Measurements from ENCODE around the gene CLCN6. TPM values are rescaled to one million over a fixed set of nuclear protein-coding genes. Genes with fewer than 3 reads are reported as not detected.
A peak's percentile ranks its signal among the peaks of the same experiment; 100 is the strongest.

CLCN6 gene
- total and polyA plus RNA-seq, 2 donors (not counting 1 experiment from before 2014, with no cell fraction given), result 15.3 to 19.3 TPM

DNA sequence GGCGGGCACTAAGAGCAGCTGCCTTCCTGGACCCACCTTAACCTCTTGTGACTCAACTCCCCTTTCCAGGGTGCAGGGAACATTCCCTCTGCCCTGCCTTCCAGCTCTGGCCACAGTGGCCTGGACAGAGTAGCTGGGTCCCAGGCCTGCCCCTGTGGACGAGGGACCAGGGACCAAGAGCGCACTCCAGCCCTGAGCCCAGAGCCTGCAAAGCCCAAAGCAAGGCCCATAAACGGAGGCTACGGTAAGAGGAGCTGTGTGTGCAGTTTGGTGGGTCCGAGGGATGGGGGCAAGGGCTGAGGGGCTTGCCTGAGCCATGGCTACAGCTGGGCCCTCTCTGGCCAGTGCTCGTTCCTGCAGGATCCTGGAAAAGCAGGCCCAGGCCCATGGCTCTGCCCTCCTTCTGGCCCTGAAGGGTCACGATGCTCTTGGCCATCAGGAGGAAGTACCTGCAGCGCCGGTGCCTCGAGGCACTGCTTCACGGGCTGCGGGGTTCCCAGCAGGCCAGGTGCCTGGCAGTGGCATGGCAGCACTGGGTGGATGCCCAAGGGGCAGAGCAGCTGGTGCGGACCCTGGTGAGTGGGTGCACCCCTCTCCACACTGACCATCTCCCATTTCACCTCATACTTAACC, 18.1 kb upstream of the CLCN6 start:
- Histone ChIP-seq H3K79me2 (ENCODE audit: control insufficient read depth, insufficient read depth, low read length) (no peaks in the 10 kb centered on the region), H2AFZ (ENCODE audit: low read length) (no peak overlapping the region), H3K4me2 (ENCODE audit: extremely low read depth, insufficient read depth, low read length) (peak overlapping the region; percentile 56), H4K20me1 (ENCODE audit: control insufficient read depth, extremely low read depth, insufficient read depth, low read length) (no peaks in the 10 kb centered on the region), H3K4me1 (ENCODE audit: control insufficient read depth, extremely low read depth, insufficient read depth, low read length) (peaks cover 37% of the 10 kb centered on the region), H3K9ac (ENCODE audit: insufficient read depth, low read length) (peak overlapping the region; percentile 41), H3K36me3 (ENCODE audit: control insufficient read depth, insufficient read depth, low read length) (peaks cover 29% of the 10 kb centered on the region), H3K9me3 (ENCODE audit: control insufficient read depth, insufficient read depth, low read depth, low read length) (no peaks in the 10 kb centered on the region), H3K4me3 (replicated peaks in 1 of 4; ENCODE audit: control extremely low read depth in 1 of 4, insufficient read depth in 1 of 4, low read depth in 3 of 4, low read length in 4 of 4) (no peak overlapping the region), H3K27me3 (ENCODE audit: control insufficient read depth, insufficient read depth, low read length) (no peaks in the 10 kb centered on the region), H3K27ac (ENCODE audit: insufficient read depth, low read length) (peak overlapping the region; percentile 62)
- no peak for DNase-seq (ENCODE audit: low read depth in 2 of 2)
- no peak for TF ChIP-seq EZH2 (IDR thresholded peaks at IDR 0.05; ENCODE audit: low read length, missing control alignments)
- no peak for TF ChIP-seq CTCF (conservative IDR thresholded peaks at IDR 0.05 in 1 of 2, IDR thresholded peaks at IDR 0.05 in 1 of 2; ENCODE audit: low read depth in 1 of 2, low read length in 2 of 2)

DNA sequence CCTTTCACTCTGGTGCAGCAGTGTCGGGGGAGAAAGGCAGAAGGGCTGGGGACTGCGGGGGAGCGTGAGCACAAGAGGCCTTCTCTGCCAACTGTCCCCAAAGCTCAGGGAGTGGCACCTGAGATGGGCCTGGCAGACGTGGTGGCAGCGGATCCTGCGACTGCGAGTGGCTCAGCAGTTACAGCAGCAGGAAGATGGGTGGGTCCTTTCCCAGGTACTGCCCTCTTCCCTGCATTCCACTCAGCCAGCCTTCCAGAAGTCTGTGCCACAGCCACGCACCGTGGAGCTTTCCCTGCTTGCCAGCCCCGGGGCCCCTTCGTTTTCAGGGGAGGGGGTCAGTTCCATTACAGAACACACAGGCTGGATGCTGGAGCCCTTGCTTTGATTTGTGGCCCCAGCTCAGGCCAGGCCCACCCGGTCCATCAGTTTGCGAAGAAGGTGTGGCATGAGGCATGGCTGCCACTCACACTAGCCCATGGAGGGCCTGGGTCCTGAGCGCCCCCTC, 17.4 kb upstream of the CLCN6 start:
- DNase-seq (ENCODE audit: low read depth in 2 of 2), result no peak
- Histone ChIP-seq H3K4me2 (ENCODE audit: extremely low read depth, insufficient read depth, low read length) (no peak overlapping the region), H2AFZ (ENCODE audit: low read length) (no peak overlapping the region), H3K9ac (ENCODE audit: insufficient read depth, low read length) (no peak overlapping the region), H3K79me2 (ENCODE audit: control insufficient read depth, insufficient read depth, low read length) (no peaks in the 10 kb centered on the region), H3K36me3 (ENCODE audit: control insufficient read depth, insufficient read depth, low read length) (peaks cover 30% of the 10 kb centered on the region), H3K4me3 (replicated peaks in 1 of 4; ENCODE audit: control extremely low read depth in 1 of 4, insufficient read depth in 1 of 4, low read depth in 3 of 4, low read length in 4 of 4) (no peak overlapping the region), H3K4me1 (ENCODE audit: control insufficient read depth, extremely low read depth, insufficient read depth, low read length) (peaks cover 37% of the 10 kb centered on the region), H3K27ac (ENCODE audit: insufficient read depth, low read length) (no peak overlapping the region), H4K20me1 (ENCODE audit: control insufficient read depth, extremely low read depth, insufficient read depth, low read length) (no peaks in the 10 kb centered on the region), H3K9me3 (ENCODE audit: control insufficient read depth, insufficient read depth, low read depth, low read length) (no peaks in the 10 kb centered on the region), H3K27me3 (ENCODE audit: control insufficient read depth, insufficient read depth, low read length) (no peaks in the 10 kb centered on the region)
- TF ChIP-seq EZH2 (IDR thresholded peaks at IDR 0.05; ENCODE audit: low read length, missing control alignments), result no peak
- no peak for TF ChIP-seq CTCF (conservative IDR thresholded peaks at IDR 0.05 in 1 of 2, IDR thresholded peaks at IDR 0.05 in 1 of 2; ENCODE audit: low read depth in 1 of 2, low read length in 2 of 2)

- H3K79me2 ChIP-seq (ENCODE audit: control insufficient read depth, insufficient read depth, low read length), result no peaks in the 10 kb centered on the region
- H3K4me3 ChIP-seq (replicated peaks in 1 of 4; ENCODE audit: control extremely low read depth in 1 of 4, insufficient read depth in 1 of 4, low read depth in 3 of 4, low read length in 4 of 4), result no peak overlapping the region
- H3K27ac ChIP-seq (ENCODE audit: insufficient read depth, low read length), result peak overlapping the region; percentile 96
- H3K4me1 ChIP-seq (ENCODE audit: control insufficient read depth, extremely low read depth, insufficient read depth, low read length), result peaks cover 37% of the 10 kb centered on the region
- H3K9me3 ChIP-seq (ENCODE audit: control insufficient read depth, insufficient read depth, low read depth, low read length), result no peaks in the 10 kb centered on the region
- no peak overlapping the region for H3K4me2 ChIP-seq (ENCODE audit: extremely low read depth, insufficient read depth, low read length)
- no peak overlapping the region for H2AFZ ChIP-seq (ENCODE audit: low read length)
- TF ChIP-seq EZH2 (IDR thresholded peaks at IDR 0.05; ENCODE audit: low read length, missing control alignments) (no peak), CTCF (conservative IDR thresholded peaks at IDR 0.05 in 1 of 2, IDR thresholded peaks at IDR 0.05 in 1 of 2; ENCODE audit: low read depth in 1 of 2, low read length in 2 of 2) (no peak)
- peaks cover 36% of the 10 kb centered on the region for H3K36me3 ChIP-seq (ENCODE audit: control insufficient read depth, insufficient read depth, low read length)
- no peak for DNase-seq (ENCODE audit: low read depth in 2 of 2)
- H3K27me3 ChIP-seq (ENCODE audit: control insufficient read depth, insufficient read depth, low read length), result no peaks in the 10 kb centered on the region
- H3K9ac ChIP-seq (ENCODE audit: insufficient read depth, low read length), result no peak overlapping the region
- H4K20me1 ChIP-seq (ENCODE audit: control insufficient read depth, extremely low read depth, insufficient read depth, low read length), result no peaks in the 10 kb centered on the region
These were observed 16.6 kb upstream of the CLCN6 start for GRCh38 chr1:11789126-11790067.

Data from fibroblast of lung (primary cell).